Thyroid gland (tissue), 4 donors: ENCODE measurements around the gene AP3D1.

Source experiments
- POLR2A ChIP-seq, 2 donors: fragments of 450-650 bp; IDR thresholded peaks; one replicate each; pipeline ENCODE4 v1.6.1; 2017; ENCODE audit warnings: antibody characterized with exemption in 2 of 2, mild to moderate bottlenecking in 2 of 2, moderate library complexity in 1 of 2
- TF ChIP-seq, protein P1 (sequence below), 6 experiments: fragments of 200-600 bp in 3 of 6; fragments of 450-650 bp in 3 of 6; sonication (generic) in 3 of 6; IDR thresholded peaks; one replicate each; pipeline ENCODE4 v1.5.1; 2016 to 2019; ENCODE audit warnings: antibody characterized with exemption in 6 of 6, mild to moderate bottlenecking in 2 of 6, inconsistent platforms in 1 of 6, moderate library complexity in 1 of 6

DNA sequence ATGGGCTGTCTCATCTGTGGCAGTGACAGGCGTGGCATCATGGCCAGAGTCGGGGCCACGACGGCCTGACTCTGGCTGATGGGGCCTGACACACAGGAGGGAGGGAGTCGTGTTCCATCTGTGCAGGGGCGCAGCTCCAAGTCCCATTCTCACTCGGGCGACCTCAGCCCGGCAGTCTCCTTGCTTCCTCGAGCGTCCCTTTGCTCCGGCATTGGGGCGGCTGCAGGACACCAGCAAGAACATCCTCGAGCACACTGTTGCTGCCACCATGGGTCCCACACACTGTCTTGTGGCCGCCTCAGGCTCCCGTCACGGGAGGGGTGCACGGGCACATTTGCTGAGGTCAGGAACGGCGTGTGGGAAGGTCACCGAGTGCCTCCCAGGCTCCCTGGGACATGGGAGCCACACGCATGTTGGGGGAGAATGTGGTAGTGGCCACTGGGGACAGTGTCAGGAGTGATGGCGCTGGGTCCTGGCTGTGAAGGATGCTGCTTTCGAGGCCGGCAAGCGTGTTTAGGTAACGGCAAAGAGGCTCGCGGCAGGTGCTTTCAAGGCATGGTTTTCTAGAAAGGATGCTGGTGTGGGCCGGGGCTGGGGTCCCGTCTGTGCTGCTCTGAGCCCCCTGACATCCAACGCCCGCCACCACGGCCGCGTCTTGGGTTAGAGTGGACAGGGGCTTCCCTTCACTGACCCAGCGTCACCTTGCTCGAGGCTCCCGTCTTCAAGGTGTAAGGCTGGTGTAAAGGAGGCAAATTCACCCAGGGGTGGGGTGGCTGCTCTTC lies 51.2 kb downstream of the AP3D1 start:
- TF ChIP-seq, protein P1, sequence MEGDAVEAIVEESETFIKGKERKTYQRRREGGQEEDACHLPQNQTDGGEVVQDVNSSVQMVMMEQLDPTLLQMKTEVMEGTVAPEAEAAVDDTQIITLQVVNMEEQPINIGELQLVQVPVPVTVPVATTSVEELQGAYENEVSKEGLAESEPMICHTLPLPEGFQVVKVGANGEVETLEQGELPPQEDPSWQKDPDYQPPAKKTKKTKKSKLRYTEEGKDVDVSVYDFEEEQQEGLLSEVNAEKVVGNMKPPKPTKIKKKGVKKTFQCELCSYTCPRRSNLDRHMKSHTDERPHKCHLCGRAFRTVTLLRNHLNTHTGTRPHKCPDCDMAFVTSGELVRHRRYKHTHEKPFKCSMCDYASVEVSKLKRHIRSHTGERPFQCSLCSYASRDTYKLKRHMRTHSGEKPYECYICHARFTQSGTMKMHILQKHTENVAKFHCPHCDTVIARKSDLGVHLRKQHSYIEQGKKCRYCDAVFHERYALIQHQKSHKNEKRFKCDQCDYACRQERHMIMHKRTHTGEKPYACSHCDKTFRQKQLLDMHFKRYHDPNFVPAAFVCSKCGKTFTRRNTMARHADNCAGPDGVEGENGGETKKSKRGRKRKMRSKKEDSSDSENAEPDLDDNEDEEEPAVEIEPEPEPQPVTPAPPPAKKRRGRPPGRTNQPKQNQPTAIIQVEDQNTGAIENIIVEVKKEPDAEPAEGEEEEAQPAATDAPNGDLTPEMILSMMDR (IDR thresholded peaks at IDR 0.05) = no peak
- no peak for TF ChIP-seq POLR2A (IDR thresholded peaks at IDR 0.05)
